ENCODE results near the gene FADD.
A peak's percentile ranks its signal among the peaks of the same experiment; 100 is the strongest.
"Not testable (repeated sequence)": the region's sequence is repeated elsewhere in the genome, so short reads cannot be mapped to it uniquely, and the experiment has no call there.

The FADD gene

GRCh38 chr11:70182266-70182665 lies 20.8 kb upstream of the FADD start:
- DNase-seq, result no peak

- no peak for DNase-seq
Observed at GRCh38 chr11:70183032-70183431, 20.1 kb upstream of the FADD start.

GRCh38 chr11:70183483-70184176 lies 19.5 kb upstream of the FADD start:
- no peak for DNase-seq

- DNase-seq, result no peak
Observed at GRCh38 chr11:70184396-70184795, 18.7 kb upstream of the FADD start.

GRCh38 chr11:70185348-70186055 lies 17.6 kb upstream of the FADD start:
- DNase-seq, result no peak

- no peak for DNase-seq
Observed at GRCh38 chr11:70186420-70186819, 16.7 kb upstream of the FADD start.

GRCh38 chr11:70186936-70187335 lies 16.2 kb upstream of the FADD start:
- DNase-seq, result no peak

- DNase-seq, result no peak
Observed at GRCh38 chr11:70187771-70188170, 15.3 kb upstream of the FADD start.

- DNase-seq, result no peak
Observed at GRCh38 chr11:70189622-70190021, 13.5 kb upstream of the FADD start.

- DNase-seq, result peak; percentile 55
Observed at GRCh38 chr11:70191495-70192140, 11.5 kb upstream of the FADD start.

GRCh38 chr11:70192666-70193410 lies 10.3 kb upstream of the FADD start:
- DNase-seq, result no peak

- DNase-seq, result no peak
Observed at GRCh38 chr11:70193411-70194292, 9.4 kb upstream of the FADD start.

GRCh38 chr11:70194792-70195791 lies 8.0 kb upstream of the FADD start:
- no peak for DNase-seq

- no peak for DNase-seq
Observed at GRCh38 chr11:70200212-70200844, 2.8 kb upstream of the FADD start.

GRCh38 chr11:70201047-70201446 lies 2.0 kb upstream of the FADD start:
- DNase-seq, result not testable (repeated sequence)

- DNase-seq, result no peak
Observed at GRCh38 chr11:70201882-70202861, 924 bp upstream of the FADD start.

GRCh38 chr11:70203751-70204465 lies 812 bp downstream of the FADD start:
- peak; percentile 92 for DNase-seq

GRCh38 chr11:70204466-70204799 lies 1.3 kb downstream of the FADD start:
- DNase-seq, result peak; percentile 48
